ENCODE results near the gene CRACR2A. TPM values are rescaled to one million over a fixed set of nuclear protein-coding genes. Genes with fewer than 3 reads are reported as not detected.

CRACR2A gene
- total and polyA plus RNA-seq, 2 of the 4 experiments (the other 2 are of a cell fraction) = 0.54 to 0.60 TPM

- no peak overlapping the region for H2BK5ac ChIP-seq (ENCODE audit: low read depth, low read length, poor library complexity, severe bottlenecking)
- CTCF ChIA-PET = no interaction called here
- H3K23ac ChIP-seq (ENCODE audit: low read depth, low read length) = no peak overlapping the region
- no peak overlapping the region for H3K27ac ChIP-seq (ENCODE audit: insufficient read depth, low read length)
- no peaks in the 10 kb centered on the region for H3K36me3 ChIP-seq (ENCODE audit: control insufficient read depth, insufficient read depth, low read length)
- H3K4ac ChIP-seq (ENCODE audit: low read depth, low read length) = no peak overlapping the region
- no peak overlapping the region for H4K5ac ChIP-seq (ENCODE audit: low read depth, low read length)
- H2BK120ac ChIP-seq (ENCODE audit: low read depth, low read length) = no peak overlapping the region
- peaks cover 3% of the 10 kb centered on the region; the same call in 1 of the 2 replicates for H3K9me1 ChIP-seq (ENCODE audit: insufficient read depth, low read length)
- peaks cover 16% of the 10 kb centered on the region for H3K27me3 ChIP-seq (ENCODE audit: control insufficient read depth, insufficient read depth, low read length)
- H3K14ac ChIP-seq (replicated peaks; ENCODE audit: low read depth, low read length) = no peak overlapping the region
- no peak overlapping the region for H2BK15ac ChIP-seq (ENCODE audit: low read depth, low read length)
- H4K20me1 ChIP-seq (ENCODE audit: insufficient read depth, low read length) = no peaks in the 10 kb centered on the region
- no peak for ATAC-seq (ENCODE audit: low read depth)
- H4K8ac ChIP-seq (ENCODE audit: low read depth in 2 of 2, low read length in 2 of 2) = no peak overlapping the region
- 61% methylated on average over 3 of the region's 4 CpGs; no CpG with 5 or more reads in 1 of the 2 experiments for WGBS, 2 experiments (ENCODE audit: extremely low coverage in 2 of 2, insufficient read length in 1 of 2)
- no peak for DNase-seq
- H3K79me1 ChIP-seq (ENCODE audit: low read depth in 1 of 2, low read length in 2 of 2) = no peaks in the 10 kb centered on the region
- POLR2A ChIA-PET (ENCODE audit: unreplicated experiment) = no interaction called here
- no peak overlapping the region for H2AK9ac ChIP-seq (replicated peaks; ENCODE audit: low read depth, low read length, poor library complexity)
- H3K18ac ChIP-seq (ENCODE audit: low read depth, low read length) = no peak overlapping the region
- H2BK20ac ChIP-seq (ENCODE audit: low read depth, low read length) = no peak overlapping the region
- BruUV-seq (replicated peaks) = no TSS peak
- dilution Hi-C loops (cut with HindIII; ENCODE audit: low sequenced_read_pairs, unreplicated experiment) = no loop called here
- no peak overlapping the region for H3K4me2 ChIP-seq (ENCODE audit: low read depth, low read length)
- H3K9me3 ChIP-seq (ENCODE audit: control insufficient read depth, insufficient read depth, low read length) = no peaks in the 10 kb centered on the region
- no peak for TF ChIP-seq SMC3 (IDR thresholded peaks at IDR 0.05; ENCODE audit: low read depth, low read length)
- TF ChIP-seq MAFK (IDR thresholded peaks at IDR 0.05; ENCODE audit: low read depth, low read length) = no peak
- no peak for TF ChIP-seq CEBPB (IDR thresholded peaks at IDR 0.05; ENCODE audit: low read depth, low read length)
- no peak for TF ChIP-seq MXI1 (IDR thresholded peaks at IDR 0.05; ENCODE audit: borderline replicate concordance, low read depth, low read length)
- no peak for TF ChIP-seq MAZ (IDR thresholded peaks at IDR 0.05; ENCODE audit: borderline replicate concordance, low read depth, low read length)
- TF ChIP-seq CHD1 (IDR thresholded peaks at IDR 0.05; ENCODE audit: low read depth, low read length) = no peak
- TF ChIP-seq FOS (IDR thresholded peaks at IDR 0.05; ENCODE audit: low read depth, low read length) = no peak
- TF ChIP-seq, protein P1, sequence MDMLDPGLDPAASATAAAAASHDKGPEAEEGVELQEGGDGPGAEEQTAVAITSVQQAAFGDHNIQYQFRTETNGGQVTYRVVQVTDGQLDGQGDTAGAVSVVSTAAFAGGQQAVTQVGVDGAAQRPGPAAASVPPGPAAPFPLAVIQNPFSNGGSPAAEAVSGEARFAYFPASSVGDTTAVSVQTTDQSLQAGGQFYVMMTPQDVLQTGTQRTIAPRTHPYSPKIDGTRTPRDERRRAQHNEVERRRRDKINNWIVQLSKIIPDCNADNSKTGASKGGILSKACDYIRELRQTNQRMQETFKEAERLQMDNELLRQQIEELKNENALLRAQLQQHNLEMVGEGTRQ (IDR thresholded peaks at IDR 0.05; ENCODE audit: low read depth, low read length) = no peak
- TF ChIP-seq POLR2A (IDR thresholded peaks at IDR 0.05; ENCODE audit: low read depth, low read length) = no peak
- no peak for TF ChIP-seq NFE2L2 (IDR thresholded peaks at IDR 0.05; ENCODE audit: low read depth, low read length)
- TF ChIP-seq BHLHE40 (IDR thresholded peaks at IDR 0.05; ENCODE audit: low read depth, low read length) = no peak
- no peak for TF ChIP-seq CTCF (conservative IDR thresholded peaks at IDR 0.05; ENCODE audit: low read depth, low read length)
- TF ChIP-seq RFX5 (IDR thresholded peaks at IDR 0.05; ENCODE audit: low read depth, low read length) = no peak
- TF ChIP-seq RAD21 (IDR thresholded peaks at IDR 0.05; ENCODE audit: low read length) = no peak
- TF ChIP-seq, protein P2, sequence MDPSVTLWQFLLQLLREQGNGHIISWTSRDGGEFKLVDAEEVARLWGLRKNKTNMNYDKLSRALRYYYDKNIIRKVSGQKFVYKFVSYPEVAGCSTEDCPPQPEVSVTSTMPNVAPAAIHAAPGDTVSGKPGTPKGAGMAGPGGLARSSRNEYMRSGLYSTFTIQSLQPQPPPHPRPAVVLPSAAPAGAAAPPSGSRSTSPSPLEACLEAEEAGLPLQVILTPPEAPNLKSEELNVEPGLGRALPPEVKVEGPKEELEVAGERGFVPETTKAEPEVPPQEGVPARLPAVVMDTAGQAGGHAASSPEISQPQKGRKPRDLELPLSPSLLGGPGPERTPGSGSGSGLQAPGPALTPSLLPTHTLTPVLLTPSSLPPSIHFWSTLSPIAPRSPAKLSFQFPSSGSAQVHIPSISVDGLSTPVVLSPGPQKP (IDR thresholded peaks at IDR 0.05; ENCODE audit: borderline replicate concordance, low read depth, low read length) = no peak
- no peak for TF ChIP-seq RCOR1 (IDR thresholded peaks at IDR 0.05; ENCODE audit: insufficient replicate concordance, low read length)
- H3K56ac ChIP-seq (ENCODE audit: extremely low read depth, insufficient read depth, low read length) = no peak overlapping the region
- H2AFZ ChIP-seq (replicated peaks; ENCODE audit: low read length, poor library complexity) = no peak overlapping the region
- in situ Hi-C loops (cut with MboI; ENCODE audit: low sequenced_read_pairs) = no loop called here
- no peaks in the 10 kb centered on the region for H3K4me1 ChIP-seq (ENCODE audit: control insufficient read depth, insufficient read depth, low read length)
- H2AK5ac ChIP-seq (ENCODE audit: low read depth, low read length) = no peak overlapping the region
- H3K9ac ChIP-seq (ENCODE audit: low read depth, low read length) = no peak overlapping the region
- no peak overlapping the region for H4K91ac ChIP-seq (ENCODE audit: insufficient read depth, low read depth, low read length)
- intact Hi-C loops (cut with micrococcal nuclease) = no loop called here
- H3K4me3 ChIP-seq (ENCODE audit: insufficient read depth, low read depth, low read length) = no peak overlapping the region
These were observed 20.0 kb downstream of the CRACR2A start for GRCh38 chr12:3732901-3733300.

All from IMR-90 (cell line).